Measurements from ENCODE around the gene PRDM16. TPM values are rescaled to one million over a fixed set of nuclear protein-coding genes. Genes with fewer than 3 reads are reported as not detected.

Gene PRDM16
- total and polyA plus RNA-seq, 2 of the 4 experiments (the other 2 are of a cell fraction) = 0.02 TPM; not detected in 1

DNA sequence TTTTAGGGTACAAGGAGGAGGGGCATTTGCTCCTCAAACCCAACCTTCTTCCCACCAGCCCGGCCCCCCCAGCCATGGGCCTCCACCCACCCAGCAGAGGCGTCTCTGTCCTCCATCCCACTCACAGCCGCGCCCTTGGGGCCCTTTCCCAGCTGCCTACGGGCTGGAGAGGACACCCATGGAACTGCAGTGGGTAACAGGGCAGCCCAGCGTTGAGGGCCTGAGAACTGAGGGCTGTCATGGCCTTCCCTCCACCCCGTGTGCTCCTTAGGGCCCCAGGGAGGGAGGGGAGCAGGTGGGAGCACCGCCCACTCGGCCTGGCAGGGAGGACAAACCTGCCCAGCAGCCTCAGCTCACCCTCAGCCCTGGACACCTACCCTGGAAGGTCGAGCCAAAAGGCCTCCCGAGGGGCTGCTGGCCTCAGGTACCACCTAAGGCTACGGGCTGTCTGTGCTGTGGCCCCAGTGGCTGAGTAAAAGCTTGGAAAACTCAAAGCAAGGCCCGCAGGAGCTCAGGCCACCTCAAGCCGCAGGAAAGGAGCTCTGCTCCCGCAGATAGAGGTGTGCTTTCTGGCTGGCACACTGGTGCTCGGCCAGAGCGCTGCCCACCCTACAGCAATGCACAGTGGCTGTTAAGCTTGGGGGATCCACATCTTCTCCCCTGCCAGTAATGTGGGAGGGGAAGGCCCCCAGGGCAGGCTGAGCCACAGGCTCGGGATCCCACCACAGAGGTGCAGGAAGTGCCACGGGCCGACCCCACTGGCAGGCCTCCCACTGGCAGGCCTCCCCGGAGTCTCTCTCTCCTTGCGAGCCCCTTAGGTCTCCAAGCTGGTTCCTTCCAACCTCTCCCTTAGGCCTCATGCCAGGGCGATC, 383.2 kb downstream of the PRDM16 start:
- WGBS, 2 experiments (ENCODE audit: extremely low coverage in 2 of 2, insufficient read length in 1 of 2) = 43% methylated on average over 3 of the region's 23 CpGs; no CpG with 5 or more reads in 1 of the 2 experiments
- Histone ChIP-seq H3K23ac (ENCODE audit: low read depth, low read length) (no peak overlapping the region), H3K79me1 (ENCODE audit: low read depth in 1 of 2, low read length in 2 of 2) (no peaks in the 10 kb centered on the region), H3K56ac (ENCODE audit: extremely low read depth, insufficient read depth, low read length) (no peak overlapping the region), H4K91ac (ENCODE audit: insufficient read depth, low read depth, low read length) (no peak overlapping the region), H3K4me3 (ENCODE audit: insufficient read depth, low read depth, low read length) (no peak overlapping the region), H2BK120ac (ENCODE audit: low read depth, low read length) (no peak overlapping the region), H3K9ac (ENCODE audit: low read depth, low read length) (no peak overlapping the region), H2BK20ac (ENCODE audit: low read depth, low read length) (no peak overlapping the region), H3K27ac (ENCODE audit: insufficient read depth, low read length) (no peak overlapping the region), H4K20me1 (ENCODE audit: insufficient read depth, low read length) (0 out of 2 replicates have a peak, but pooled peaks cover 2% of the 10 kb centered on the region), H3K36me3 (ENCODE audit: control insufficient read depth, insufficient read depth, low read length) (no peaks in the 10 kb centered on the region), H2AFZ (replicated peaks; ENCODE audit: low read length, poor library complexity) (no peak overlapping the region), H4K8ac (ENCODE audit: low read depth in 2 of 2, low read length in 2 of 2) (no peak overlapping the region), H3K9me3 (ENCODE audit: control insufficient read depth, insufficient read depth, low read length) (no peaks in the 10 kb centered on the region; the same call in 1 of the 2 replicates), H2AK9ac (replicated peaks; ENCODE audit: low read depth, low read length, poor library complexity) (no peak overlapping the region), H3K14ac (replicated peaks; ENCODE audit: low read depth, low read length) (no peak overlapping the region), H3K4me1 (ENCODE audit: control insufficient read depth, insufficient read depth, low read length) (no peaks in the 10 kb centered on the region; the same call in 1 of the 2 replicates), H4K5ac (ENCODE audit: low read depth, low read length) (no peak overlapping the region), H3K4me2 (ENCODE audit: low read depth, low read length) (no peak overlapping the region), H3K18ac (ENCODE audit: low read depth, low read length) (no peak overlapping the region), H3K27me3 (ENCODE audit: control insufficient read depth, insufficient read depth, low read length) (peaks cover 28% of the 10 kb centered on the region), H2BK15ac (ENCODE audit: low read depth, low read length) (no peak overlapping the region), H3K9me1 (ENCODE audit: insufficient read depth, low read length) (no peaks in the 10 kb centered on the region), H3K4ac (ENCODE audit: low read depth, low read length) (no peak overlapping the region), H2AK5ac (ENCODE audit: low read depth, low read length) (no peak overlapping the region), H2BK5ac (ENCODE audit: low read depth, low read length, poor library complexity, severe bottlenecking) (no peak overlapping the region)
- intact Hi-C loops (cut with micrococcal nuclease) (loop anchor here (5.0 kb wide), 2 partner anchors 270 to 350 kb away; no protein-coding TSS in a partner anchor), in situ Hi-C loops (cut with MboI; ENCODE audit: low sequenced_read_pairs) (no loop called here), dilution Hi-C loops (cut with HindIII; ENCODE audit: low sequenced_read_pairs, unreplicated experiment) (no loop called here)
- TF ChIP-seq MAFK (IDR thresholded peaks at IDR 0.05; ENCODE audit: low read depth, low read length) = no peak
- no peak for TF ChIP-seq CHD1 (IDR thresholded peaks at IDR 0.05; ENCODE audit: low read depth, low read length)
- no peak for TF ChIP-seq SMC3 (IDR thresholded peaks at IDR 0.05; ENCODE audit: low read depth, low read length)
- BruUV-seq (replicated peaks) = no TSS peak
- DNase-seq (no peak), ATAC-seq (ENCODE audit: low read depth) (no peak)
- POLR2A ChIA-PET (ENCODE audit: unreplicated experiment) = no interaction called here
- CTCF ChIA-PET = interaction anchor here (0.7 to 2.2 kb wide), 14 partner anchors 11 to 300 kb away, joined by 3 to 16 read pairs (median 4); partner anchors contain the start of gene CCDC27
